Gastrocnemius medialis (tissue), 4 donors: ENCODE results near the gene TSPAN16. TPM values are rescaled to one million over a fixed set of nuclear protein-coding genes. Genes with fewer than 3 reads are reported as not detected.

Experiments used
- ATAC-seq, 2 donors: fragments of 150-250 bp; one replicate each; pipeline ENCODE4 v1.9.1; 2016
- DNase-seq, 2 donors: peaks; one replicate each; pipeline ENCODE4 v3.0.0-alpha.2; 2019
- H3K27ac ChIP-seq, 4 donors: fragments of 200-600 bp; sonication (generic); 1 replicate in 1 of 4; 2 replicates in 3 of 4; pipeline ENCODE4 v1.5.1; 2016 to 2018; ENCODE audit warnings: mild to moderate bottlenecking in 2 of 4, moderate library complexity in 1 of 4
- H3K27me3 ChIP-seq, 3 donors: fragments of 200-600 bp; sonication (generic) in 2 of 3; 1 replicate in 1 of 3; 2 replicates in 2 of 3; pipeline versions ENCODE4 v1.5.1 to v1.6.0; 2016 to 2019; ENCODE audit warnings: mild to moderate bottlenecking in 1 of 3, moderate library complexity in 1 of 3
- H3K36me3 ChIP-seq, 2 donors: fragments of 200-600 bp; sonication (generic) in 1 of 2; one replicate each; pipeline ENCODE4 v1.5.1; 2017 to 2018
- H3K4me1 ChIP-seq, 2 donors: fragments of 200-600 bp; sonication (generic) in 1 of 2; one replicate each; pipeline ENCODE4 v1.5.1; 2016 to 2017; ENCODE audit warnings: mild to moderate bottlenecking in 2 of 2
- H3K4me3 ChIP-seq, 4 donors: fragments of 200-600 bp; sonication (generic) in 3 of 4; 1 replicate in 1 of 4; 2 replicates in 3 of 4; pipeline ENCODE4 v1.5.1; 2016 to 2019; ENCODE audit warnings: mild to moderate bottlenecking in 2 of 4
- H3K9me3 ChIP-seq, 3 donors: fragments of 200-600 bp; sonication (generic) in 2 of 3; 1 replicate in 1 of 3; 2 replicates in 2 of 3; pipeline ENCODE4 v1.5.1; 2016 to 2019
- CTCF ChIP-seq, 5 experiments: fragments of 450-650 bp in 3 of 5; fragments of 200-600 bp in 2 of 5; sonication (generic) in 2 of 5; IDR thresholded peaks in 4 of 5; conservative IDR thresholded peaks in 1 of 5; 1 replicate in 4 of 5; 2 replicates in 1 of 5; pipeline ENCODE4 v1.5.1; 2016 to 2019; ENCODE audit warnings: antibody characterized with exemption in 5 of 5, mild to moderate bottlenecking in 3 of 5, moderate library complexity in 3 of 5
- POLR2A ChIP-seq, 2 donors: fragments of 450-650 bp; IDR thresholded peaks; one replicate each; pipeline ENCODE4 v1.6.1; 2017; ENCODE audit warnings: antibody characterized with exemption in 2 of 2, mild to moderate bottlenecking in 2 of 2, moderate library complexity in 2 of 2
- in situ Hi-C, 4 donors: fragments of 200-750 bp; cut with MboI; loops; one replicate each; pipeline versions ENCODE4 v1.15.0 to v1.8.0; 2017; ENCODE audit warnings: low sequenced_read_pairs in 4 of 4
- intact Hi-C: fragments of 100-400 bp; cut with DNase I; formaldehyde crosslinking; loops from one replicate; pipeline ENCODE4 v1.15.1; 2023; ENCODE audit warnings: low total_unique reads
- total RNA-seq, 4 donors: library from RNA; depleted of rRNA; stranded (reverse); fragments of >200 nt; gene quantifications; one replicate each; pipeline versions ENCODE4 v1.1.0 to v1.2.3, GENCODE V29; 2016

The TSPAN16 gene, protein sequence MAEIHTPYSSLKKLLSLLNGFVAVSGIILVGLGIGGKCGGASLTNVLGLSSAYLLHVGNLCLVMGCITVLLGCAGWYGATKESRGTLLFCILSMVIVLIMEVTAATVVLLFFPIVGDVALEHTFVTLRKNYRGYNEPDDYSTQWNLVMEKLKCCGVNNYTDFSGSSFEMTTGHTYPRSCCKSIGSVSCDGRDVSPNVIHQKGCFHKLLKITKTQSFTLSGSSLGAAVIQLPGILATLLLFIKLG
- total RNA-seq = not detected

DNA sequence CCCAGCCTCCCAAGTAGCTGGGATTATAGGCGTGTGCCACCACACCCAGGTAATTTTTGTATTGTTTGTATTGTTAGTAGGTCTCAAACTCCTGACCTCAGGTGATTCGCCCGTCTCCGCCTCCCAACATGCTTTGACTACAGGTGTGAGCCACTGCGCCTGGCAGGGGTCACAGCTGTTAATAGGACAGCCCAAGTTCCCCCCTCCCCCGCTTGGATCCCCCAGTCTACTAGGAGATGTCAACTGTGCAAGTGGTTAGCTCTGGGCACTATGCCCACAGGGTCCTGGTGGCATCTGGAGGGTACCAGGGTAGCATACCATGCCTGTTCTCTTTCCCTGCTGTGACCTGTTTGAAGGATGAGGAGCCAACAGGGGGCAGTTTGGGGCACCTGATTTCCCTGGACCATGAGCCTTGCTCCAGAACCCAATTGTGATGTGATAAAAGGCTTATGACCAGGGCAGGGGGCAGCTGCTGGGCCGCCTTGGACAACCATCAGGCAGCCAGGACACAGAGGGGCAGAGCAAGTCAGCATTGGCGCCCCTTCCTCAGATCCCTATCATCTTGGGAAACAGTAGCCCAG, at the start of gene TSPAN16:
Gene TSPAN16 (plus strand): TSS at position 496 of the 581 bp plus-strand sequence. CDS start 138 bp downstream, outside the sequence.
- DNase-seq = no peak
- H3K9me3 ChIP-seq = no peaks in the 10 kb centered on the region
- TF ChIP-seq POLR2A (IDR thresholded peaks at IDR 0.05) (no peak), CTCF (IDR thresholded peaks at IDR 0.05 in 4 of 5, conservative IDR thresholded peaks at IDR 0.05 in 1 of 5) (no peak)
- H3K36me3 ChIP-seq = no peaks in the 10 kb centered on the region
- ATAC-seq = no peak
- in situ Hi-C loops (no loop called here), intact Hi-C loops (loop anchor here (5.0 to 10.0 kb wide), 2 partner anchors 79 to 152 kb away; partner anchors contain the start of gene SWSAP1)
- no peaks in the 10 kb centered on the region for H3K4me1 ChIP-seq
- H3K27ac ChIP-seq = peak within 1 kb of the TSS in 2 of 4 donors; percentile 5 to 22
- H3K4me3 ChIP-seq = no peak within 1 kb of the TSS
- peaks cover 0 to 5% (median 0%) of the 10 kb centered on the region in 3 donors for H3K27me3 ChIP-seq

- Histone ChIP-seq H3K27me3 (no peaks in the 10 kb centered on the region), H3K4me1 (peaks cover 8% of the 10 kb centered on the region in 2 donors), H3K36me3 (peaks cover 0 to 8% of the 10 kb centered on the region in 2 donors), H3K9me3 (no peaks in the 10 kb centered on the region), H3K4me3 (no peak overlapping the region), H3K27ac (peak overlapping the region; percentile 73 to 83 (median 80))
- no peak for DNase-seq
- ATAC-seq = no peak
- TF ChIP-seq CTCF (IDR thresholded peaks at IDR 0.05 in 4 of 5, conservative IDR thresholded peaks at IDR 0.05 in 1 of 5) = no peak
- no peak for TF ChIP-seq POLR2A (IDR thresholded peaks at IDR 0.05)
- intact Hi-C loops = no loop called here
- in situ Hi-C loops = no loop called here
Observed at GRCh38 chr19:11246941-11247340, 49.0 kb upstream of the TSPAN16 start.

- in situ Hi-C loops = no loop called here
- H3K9me3 ChIP-seq = no peaks in the 10 kb centered on the region
- no peaks in the 10 kb centered on the region for H3K27me3 ChIP-seq
- peak overlapping the region; percentile 73 to 83 (median 80) for H3K27ac ChIP-seq
- H3K36me3 ChIP-seq = peaks cover 0 to 8% of the 10 kb centered on the region in 2 donors
- intact Hi-C loops = no loop called here
- peaks cover 8 to 10% of the 10 kb centered on the region in 2 donors for H3K4me1 ChIP-seq
- TF ChIP-seq POLR2A (IDR thresholded peaks at IDR 0.05) (no peak), CTCF (IDR thresholded peaks at IDR 0.05 in 4 of 5, conservative IDR thresholded peaks at IDR 0.05 in 1 of 5) (no peak)
- H3K4me3 ChIP-seq = no peak overlapping the region
- ATAC-seq (peak; percentile 53 to 70), DNase-seq (peak; percentile 30 to 50)
Observed at GRCh38 chr19:11247391-11247790, 48.6 kb upstream of the TSPAN16 start.

- TF ChIP-seq CTCF (IDR thresholded peaks at IDR 0.05 in 4 of 5, conservative IDR thresholded peaks at IDR 0.05 in 1 of 5) (no peak), POLR2A (IDR thresholded peaks at IDR 0.05) (no peak)
- no peaks in the 10 kb centered on the region for H3K27me3 ChIP-seq
- in situ Hi-C loops = no loop called here
- H3K36me3 ChIP-seq = peaks cover 0 to 8% of the 10 kb centered on the region in 2 donors
- H3K27ac ChIP-seq = peak overlapping the region; percentile 73 to 83 (median 80)
- no peaks in the 10 kb centered on the region for H3K9me3 ChIP-seq
- ATAC-seq (no peak), DNase-seq (no peak)
- intact Hi-C loops = no loop called here
- H3K4me1 ChIP-seq = peaks cover 8 to 10% of the 10 kb centered on the region in 2 donors
- no peak overlapping the region for H3K4me3 ChIP-seq
Observed at GRCh38 chr19:11247934-11248333, 48.0 kb upstream of the TSPAN16 start.
